ENCODE data around the gene ZFAND5.

Gene ZFAND5

DNA sequence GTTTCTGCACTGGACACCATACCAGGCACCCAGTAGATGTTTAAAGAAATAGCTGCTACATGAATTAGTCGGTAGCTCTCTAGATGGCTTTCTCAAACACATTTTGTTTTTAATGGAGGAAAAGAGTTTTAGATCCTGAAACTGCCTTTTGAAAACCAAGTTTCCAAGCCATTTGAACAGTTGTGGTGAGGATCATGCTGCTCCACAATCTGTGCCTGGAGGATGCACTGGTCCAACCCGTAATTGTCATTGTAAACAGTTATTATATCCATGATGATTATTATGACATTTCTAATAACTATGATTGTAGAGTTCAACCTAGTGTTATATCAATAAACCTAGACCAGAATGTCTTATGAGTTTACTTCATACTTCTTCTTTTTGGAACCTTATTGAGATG, 35.9 kb upstream of the ZFAND5 start:
- DNase-seq (ENCODE audit: low read depth) = no peak
- TF ChIP-seq, protein P1, sequence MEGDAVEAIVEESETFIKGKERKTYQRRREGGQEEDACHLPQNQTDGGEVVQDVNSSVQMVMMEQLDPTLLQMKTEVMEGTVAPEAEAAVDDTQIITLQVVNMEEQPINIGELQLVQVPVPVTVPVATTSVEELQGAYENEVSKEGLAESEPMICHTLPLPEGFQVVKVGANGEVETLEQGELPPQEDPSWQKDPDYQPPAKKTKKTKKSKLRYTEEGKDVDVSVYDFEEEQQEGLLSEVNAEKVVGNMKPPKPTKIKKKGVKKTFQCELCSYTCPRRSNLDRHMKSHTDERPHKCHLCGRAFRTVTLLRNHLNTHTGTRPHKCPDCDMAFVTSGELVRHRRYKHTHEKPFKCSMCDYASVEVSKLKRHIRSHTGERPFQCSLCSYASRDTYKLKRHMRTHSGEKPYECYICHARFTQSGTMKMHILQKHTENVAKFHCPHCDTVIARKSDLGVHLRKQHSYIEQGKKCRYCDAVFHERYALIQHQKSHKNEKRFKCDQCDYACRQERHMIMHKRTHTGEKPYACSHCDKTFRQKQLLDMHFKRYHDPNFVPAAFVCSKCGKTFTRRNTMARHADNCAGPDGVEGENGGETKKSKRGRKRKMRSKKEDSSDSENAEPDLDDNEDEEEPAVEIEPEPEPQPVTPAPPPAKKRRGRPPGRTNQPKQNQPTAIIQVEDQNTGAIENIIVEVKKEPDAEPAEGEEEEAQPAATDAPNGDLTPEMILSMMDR (IDR thresholded peaks at IDR 0.05; ENCODE audit: insufficient read depth, low read depth, low read length, missing control alignments) = no peak
- no peak overlapping the region for H3K4me3 ChIP-seq (ENCODE audit: low read depth, low read length)

DNA sequence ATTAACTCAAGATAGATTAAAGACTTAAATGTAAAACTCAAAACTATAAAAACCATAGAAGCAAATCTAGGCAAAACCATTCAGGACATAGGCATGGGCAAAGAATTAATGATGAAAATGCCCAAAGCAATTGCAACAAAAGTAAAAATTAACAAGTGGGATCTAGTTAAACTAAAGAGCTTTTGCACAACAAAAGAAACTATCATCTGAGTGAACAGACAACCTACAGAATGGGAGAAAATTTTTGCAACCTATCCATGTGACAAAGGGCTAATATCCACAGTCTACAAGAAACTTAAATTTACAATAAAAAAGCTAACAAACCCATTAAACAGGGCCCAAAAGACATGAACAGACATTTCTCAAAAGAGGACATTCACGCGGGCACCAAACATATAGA, 34.4 kb upstream of the ZFAND5 start:
- no peak for DNase-seq (ENCODE audit: low read depth)

DNA sequence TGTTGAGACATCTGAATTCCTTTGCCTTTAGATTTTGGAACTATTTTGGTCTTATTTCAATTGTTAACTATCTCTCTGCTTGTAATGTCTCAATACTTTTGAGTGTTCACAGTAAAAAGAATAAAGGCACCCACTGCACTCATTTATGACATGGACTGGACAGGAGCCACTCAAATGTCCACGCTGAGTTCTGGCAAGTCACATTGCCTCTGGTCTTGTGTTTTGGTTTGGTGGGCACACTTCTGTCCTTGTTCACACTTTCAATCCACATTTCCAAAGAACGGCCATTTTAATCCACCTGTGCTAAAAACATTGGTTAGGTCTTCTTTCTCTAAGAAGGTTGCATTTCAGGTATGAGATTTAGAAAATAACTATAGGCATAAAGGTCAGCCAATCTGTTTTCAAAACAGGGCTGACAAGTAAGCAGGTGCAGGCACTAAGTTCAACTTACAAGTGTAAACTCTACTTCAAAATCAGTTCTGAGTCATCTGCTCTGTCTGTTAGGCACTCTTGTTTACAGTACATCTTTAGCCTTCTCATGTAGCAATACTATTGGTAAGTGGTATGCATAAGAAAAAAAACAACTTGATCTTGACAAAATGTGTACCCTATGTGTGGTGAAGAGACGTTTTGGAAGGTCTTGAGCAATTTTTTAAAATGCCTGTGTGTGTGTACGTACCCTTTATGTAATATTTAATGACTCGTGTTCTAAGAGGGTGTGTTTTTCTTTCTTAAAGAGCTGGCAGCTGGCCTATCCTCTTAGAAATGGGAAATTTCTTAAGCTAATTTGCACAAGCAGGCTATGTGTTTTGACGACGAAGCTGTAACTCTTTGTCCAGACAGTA, 31.5 kb upstream of the ZFAND5 start:
- TF ChIP-seq, protein P1 (IDR thresholded peaks at IDR 0.05; ENCODE audit: insufficient read depth, low read depth, low read length, missing control alignments) = no peak
- no peak overlapping the region for H3K4me3 ChIP-seq (ENCODE audit: low read depth, low read length)

More for the DNA sequence above, 34.4 kb upstream of the ZFAND5 start:
- no peak overlapping the region for H3K4me3 ChIP-seq (ENCODE audit: low read depth, low read length)
- TF ChIP-seq, protein P1 (IDR thresholded peaks at IDR 0.05; ENCODE audit: insufficient read depth, low read depth, low read length, missing control alignments) = no peak

DNA sequence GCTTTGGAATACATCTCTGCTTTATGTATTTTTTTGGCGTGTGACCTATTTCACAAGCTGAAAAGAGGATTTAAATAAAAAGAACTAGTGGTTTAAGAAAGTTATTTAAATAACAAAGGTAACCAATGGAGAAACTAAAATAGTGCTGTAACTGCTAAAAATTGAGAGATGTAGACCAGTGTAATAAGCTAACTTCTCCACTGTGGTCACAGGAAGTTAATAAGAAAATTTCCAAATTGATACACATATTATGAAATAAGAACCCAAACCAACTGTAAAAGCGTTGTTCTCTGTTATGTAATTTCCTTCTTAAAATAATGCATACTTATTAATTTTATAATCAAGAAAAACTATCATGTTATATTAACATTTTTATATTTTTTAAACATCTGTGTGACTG, 29.1 kb upstream of the ZFAND5 start:
- TF ChIP-seq, protein P1 (IDR thresholded peaks at IDR 0.05; ENCODE audit: insufficient read depth, low read depth, low read length, missing control alignments) = no peak
- DNase-seq (ENCODE audit: low read depth) = no peak
- H3K4me3 ChIP-seq (ENCODE audit: low read depth, low read length) = no peak overlapping the region

More for the DNA sequence above, 31.5 kb upstream of the ZFAND5 start:
- DNase-seq (ENCODE audit: low read depth) = no peak

DNA sequence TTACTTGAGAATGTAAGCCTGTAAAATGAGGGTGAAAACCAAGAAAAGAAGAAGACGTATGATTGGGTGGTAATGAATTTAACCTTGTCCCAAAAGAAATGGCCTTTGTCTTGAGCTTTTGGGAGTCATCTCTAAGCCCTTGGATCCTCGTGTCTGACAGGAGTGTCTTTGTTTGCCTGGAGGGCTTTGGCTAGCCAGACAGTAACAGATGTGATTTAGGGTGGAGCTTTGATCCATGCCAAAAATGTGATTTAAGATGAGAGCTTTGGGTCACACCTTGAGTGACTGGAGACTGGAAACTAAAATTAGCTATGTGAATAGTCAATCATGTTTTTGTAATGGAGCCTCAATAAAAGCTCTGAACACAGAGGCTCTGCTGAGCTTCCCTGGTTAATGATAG, 25.9 kb upstream of the ZFAND5 start:
- no peak overlapping the region for H3K4me3 ChIP-seq (ENCODE audit: low read depth, low read length)
- no peak for DNase-seq (ENCODE audit: low read depth)
- TF ChIP-seq, protein P1 (IDR thresholded peaks at IDR 0.05; ENCODE audit: insufficient read depth, low read depth, low read length, missing control alignments) = no peak

DNA sequence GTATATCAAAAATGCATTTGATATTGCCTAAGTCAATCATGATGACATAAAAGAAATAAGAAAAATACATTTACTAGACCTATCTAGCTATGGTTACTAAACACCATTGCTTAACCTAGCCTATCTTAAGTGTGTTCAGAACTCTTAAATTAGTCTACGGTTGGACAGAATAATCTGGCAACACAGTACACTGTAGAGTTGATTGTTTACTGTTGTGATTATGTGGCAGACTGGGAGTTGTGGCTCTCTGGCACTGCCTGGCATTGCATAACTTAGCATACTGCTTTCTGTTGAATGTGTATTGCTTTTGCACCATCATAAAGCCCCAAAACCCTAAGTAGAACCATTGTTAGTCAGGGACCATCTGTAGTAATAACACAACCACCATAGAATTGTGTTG, 21.2 kb upstream of the ZFAND5 start:
- no peak overlapping the region for H3K4me3 ChIP-seq (ENCODE audit: low read depth, low read length)
- DNase-seq (ENCODE audit: low read depth) = no peak
- TF ChIP-seq, protein P1 (IDR thresholded peaks at IDR 0.05; ENCODE audit: insufficient read depth, low read depth, low read length, missing control alignments) = no peak

Data from GM12865 (cell line).